ENCODE data around the gene GCC2.
A peak's percentile ranks its signal among the peaks of the same experiment; 100 is the strongest.
"Not testable (repeated sequence)": the region's sequence is repeated elsewhere in the genome, so short reads cannot be mapped to it uniquely, and the experiment has no call there.

The GCC2 gene

GRCh38 chr2:108524688-108525087 lies 75.7 kb downstream of the GCC2 start:
- not testable (repeated sequence) for DNase-seq (ENCODE audit: low spot score)

GRCh38 chr2:108525258-108525657 lies 76.3 kb downstream of the GCC2 start:
- DNase-seq (ENCODE audit: low spot score): not testable (repeated sequence)

- no peak for DNase-seq (ENCODE audit: low spot score)
Measured at GRCh38 chr2:108531674-108532055, 82.7 kb downstream of the GCC2 start.

GRCh38 chr2:108533832-108534583 lies 85.0 kb downstream of the GCC2 start, which contains the start of gene LIMS1:
TSS of gene LIMS1 (plus strand) at chr2:108534470. CDS start at chr2:108534563, 93 bp downstream.
- DNase-seq (ENCODE audit: low spot score): peak; percentile 91

GRCh38 chr2:108534584-108535356 lies 85.8 kb downstream of the GCC2 start:
- DNase-seq (ENCODE audit: low spot score): peak; percentile 29

- no peak for DNase-seq (ENCODE audit: low spot score)
Measured at GRCh38 chr2:108535357-108535631, 86.3 kb downstream of the GCC2 start.

- DNase-seq (ENCODE audit: low spot score): no peak
Measured at GRCh38 chr2:108536133-108536780, 87.3 kb downstream of the GCC2 start.

- no peak for DNase-seq (ENCODE audit: low spot score)
Measured at GRCh38 chr2:108536911-108537310, 87.9 kb downstream of the GCC2 start.

- no peak for DNase-seq (ENCODE audit: low spot score)
Measured at GRCh38 chr2:108538000-108538625, 89.1 kb downstream of the GCC2 start.

- DNase-seq (ENCODE audit: low spot score): no peak
Measured at GRCh38 chr2:108541451-108541850, 92.4 kb downstream of the GCC2 start.

- no peak for DNase-seq (ENCODE audit: low spot score)
Measured at GRCh38 chr2:108542071-108542470, 93.1 kb downstream of the GCC2 start.

GRCh38 chr2:108547606-108548005 lies 98.6 kb downstream of the GCC2 start:
- no peak for DNase-seq (ENCODE audit: low spot score)

- DNase-seq (ENCODE audit: low spot score): no peak
Measured at GRCh38 chr2:108548208-108549003, 99.4 kb downstream of the GCC2 start.

- no peak for DNase-seq (ENCODE audit: low spot score)
Measured at GRCh38 chr2:108552566-108552965, 103.6 kb downstream of the GCC2 start.

GRCh38 chr2:108553209-108553919 lies 104.4 kb downstream of the GCC2 start:
- DNase-seq (ENCODE audit: low spot score): no peak

- no peak for DNase-seq (ENCODE audit: low spot score)
Measured at GRCh38 chr2:108554528-108554927, 105.5 kb downstream of the GCC2 start.

- no peak for DNase-seq (ENCODE audit: low spot score)
Measured at GRCh38 chr2:108555572-108555971, 106.6 kb downstream of the GCC2 start.

GRCh38 chr2:108556581-108556980 lies 107.6 kb downstream of the GCC2 start:
- DNase-seq (ENCODE audit: low spot score): not testable (repeated sequence)

All from LoVo (cell line).